Memory B cell (primary cell): ENCODE measurements around the gene STON1.

ENCODE experiments used
- ATAC-seq: fragments of 150-1000 bp; cut with Tn5 transposase; 2 replicates; pipeline ENCODE4 v1.10.0; 2021; ENCODE audit warnings: low read depth, mild to moderate bottlenecking, moderate library complexity
- DNase-seq, 2 donors: peaks; one replicate each; pipeline ENCODE4 v3.0.0; 2022; ENCODE audit warnings: low spot score in 2 of 2
- H3K27ac Mint-ChIP-seq: one replicate; pipeline ENCODE4 v1.8.0; 2022; ENCODE audit warnings: mild to moderate bottlenecking, moderate library complexity, mixed read lengths
- H3K27me3 Mint-ChIP-seq: one replicate; pipeline ENCODE4 v1.8.0; 2022; ENCODE audit warnings: mixed read lengths
- H3K36me3 Mint-ChIP-seq: one replicate; pipeline ENCODE4 v1.8.0; 2022; ENCODE audit warnings: mild to moderate bottlenecking, mixed read lengths
- H3K4me1 Mint-ChIP-seq: one replicate; pipeline ENCODE4 v1.8.0; 2022; ENCODE audit warnings: mixed read lengths
- H3K4me3 Mint-ChIP-seq: one replicate; pipeline ENCODE4 v1.8.0; 2022; ENCODE audit warnings: mild to moderate bottlenecking, moderate library complexity, mixed read lengths
- H3K9me3 Mint-ChIP-seq: one replicate; pipeline ENCODE4 v1.8.0; 2022; ENCODE audit warnings: mixed read lengths

STON1 gene, protein sequence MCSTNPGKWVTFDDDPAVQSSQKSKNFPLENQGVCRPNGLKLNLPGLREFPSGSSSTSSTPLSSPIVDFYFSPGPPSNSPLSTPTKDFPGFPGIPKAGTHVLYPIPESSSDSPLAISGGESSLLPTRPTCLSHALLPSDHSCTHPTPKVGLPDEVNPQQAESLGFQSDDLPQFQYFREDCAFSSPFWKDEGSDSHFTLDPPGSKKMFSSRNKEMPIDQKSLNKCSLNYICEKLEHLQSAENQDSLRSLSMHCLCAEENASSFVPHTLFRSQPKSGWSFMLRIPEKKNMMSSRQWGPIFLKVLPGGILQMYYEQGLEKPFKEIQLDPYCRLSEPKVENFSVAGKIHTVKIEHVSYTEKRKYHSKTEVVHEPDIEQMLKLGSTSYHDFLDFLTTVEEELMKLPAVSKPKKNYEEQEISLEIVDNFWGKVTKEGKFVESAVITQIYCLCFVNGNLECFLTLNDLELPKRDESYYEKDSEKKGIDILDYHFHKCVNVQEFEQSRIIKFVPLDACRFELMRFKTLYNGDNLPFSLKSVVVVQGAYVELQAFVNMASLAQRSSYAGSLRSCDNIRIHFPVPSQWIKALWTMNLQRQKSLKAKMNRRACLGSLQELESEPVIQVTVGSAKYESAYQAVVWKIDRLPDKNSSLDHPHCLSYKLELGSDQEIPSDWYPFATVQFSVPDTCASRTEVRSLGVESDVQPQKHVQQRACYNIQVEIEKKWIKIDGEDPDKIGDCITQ

DNA sequence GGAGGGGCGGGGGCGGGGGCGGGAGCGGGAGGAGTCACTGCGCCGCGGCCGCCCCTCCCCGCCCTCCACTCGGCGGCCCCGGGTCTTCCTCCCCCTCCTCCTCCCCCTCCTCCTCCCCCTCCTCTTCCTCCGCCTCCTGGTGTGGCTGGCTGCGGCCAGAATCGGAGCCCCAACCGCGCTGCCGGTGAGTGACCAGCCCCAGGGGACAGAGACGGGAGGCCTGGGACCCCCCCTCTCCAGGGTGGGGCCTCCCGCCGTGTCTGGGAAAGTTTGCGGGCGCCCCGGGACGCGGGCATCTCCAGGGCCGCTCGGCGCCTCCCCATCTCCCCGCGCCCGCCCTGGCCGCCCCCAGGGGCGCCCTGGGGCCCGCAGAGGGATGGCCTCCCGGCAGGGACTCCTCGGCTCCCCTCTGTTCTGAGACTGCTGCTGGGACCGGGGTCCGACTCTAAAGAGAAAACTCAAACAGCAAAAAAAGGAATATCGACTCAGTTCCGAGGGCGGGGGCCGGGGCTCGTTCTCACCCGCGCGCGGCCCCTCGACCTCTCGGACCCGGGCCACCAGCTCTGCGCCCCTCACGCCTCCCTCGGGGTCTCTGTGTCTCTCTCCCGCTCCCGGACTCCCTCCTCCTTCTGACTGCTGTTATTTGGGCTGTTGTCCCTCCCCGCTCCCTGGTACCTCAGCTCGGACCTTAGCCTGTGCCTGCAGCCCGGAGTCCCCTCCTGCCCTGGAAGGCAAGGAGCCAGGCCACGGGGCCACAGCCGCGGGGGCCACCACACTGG, at the start of gene STON1:
TSS of gene STON1 (plus strand) at position 122 of the 779 bp plus-strand sequence. CDS start 50,480 bp downstream, outside the sequence.
- peak within 1 kb of the TSS; percentile 75 for H3K27ac Mint-ChIP-seq
- peaks cover 14% of the 10 kb centered on the region for H3K4me1 Mint-ChIP-seq
- ATAC-seq (peak; percentile 71), DNase-seq (peak; percentile 3 to 24)
- H3K4me3 Mint-ChIP-seq, result peak within 1 kb of the TSS; percentile 97
- H3K36me3 Mint-ChIP-seq, result peaks cover 3% of the 10 kb centered on the region
- no peaks in the 10 kb centered on the region for H3K9me3 Mint-ChIP-seq
- peaks cover 11% of the 10 kb centered on the region for H3K27me3 Mint-ChIP-seq

DNA sequence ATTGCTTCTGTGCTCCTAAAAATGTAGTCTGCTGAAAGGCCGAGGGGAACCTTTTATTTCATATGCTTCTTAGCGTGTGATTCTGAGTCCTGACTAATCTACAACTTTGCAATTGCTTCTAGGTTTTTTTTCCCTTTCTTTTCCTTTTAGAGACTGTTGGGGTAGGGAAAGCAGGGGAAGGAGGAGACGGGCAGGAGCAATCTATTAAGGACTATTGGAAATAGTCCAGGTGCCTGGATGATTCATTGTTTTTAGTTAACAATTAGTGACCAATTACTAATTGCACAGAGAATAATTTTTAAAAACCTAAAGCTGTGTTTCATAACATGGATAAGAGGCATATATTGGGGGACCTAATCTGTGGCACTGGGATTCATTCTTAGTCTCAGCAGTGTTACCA, 49.4 kb upstream of the STON1 start:
- Mint-ChIP-seq H3K36me3 (peaks cover 20% of the 10 kb centered on the region), H3K27ac (no peak overlapping the region), H3K4me1 (no peaks in the 10 kb centered on the region)

DNA sequence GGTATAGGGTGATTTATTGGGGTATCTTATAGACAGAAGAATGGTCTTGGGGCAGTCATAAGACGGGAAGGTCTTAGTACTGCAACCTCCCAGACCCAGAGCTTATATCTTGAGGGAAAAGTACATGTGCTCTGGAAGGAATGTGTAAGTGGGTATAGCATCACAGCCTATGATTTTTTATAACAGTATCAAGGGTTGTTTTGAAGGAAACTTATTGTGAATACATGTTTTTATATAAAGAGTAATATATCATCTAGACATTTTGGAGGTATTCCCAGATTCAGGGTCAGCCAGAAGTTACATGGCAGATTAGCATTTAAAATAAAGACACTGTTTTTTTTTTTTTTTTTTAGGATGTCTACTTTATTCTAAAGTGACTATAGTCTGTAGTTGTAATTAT, 47.6 kb upstream of the STON1 start:
- Mint-ChIP-seq H3K36me3 (peaks cover 22% of the 10 kb centered on the region), H3K9me3 (no peaks in the 10 kb centered on the region), H3K4me1 (no peaks in the 10 kb centered on the region), H3K4me3 (no peak overlapping the region), H3K27me3 (no peaks in the 10 kb centered on the region), H3K27ac (no peak overlapping the region)
- ATAC-seq, result no peak
- no peak for DNase-seq

More for the DNA sequence above, 49.4 kb upstream of the STON1 start:
- ATAC-seq, result no peak
- Mint-ChIP-seq H3K9me3 (no peaks in the 10 kb centered on the region), H3K4me3 (no peak overlapping the region), H3K27me3 (no peaks in the 10 kb centered on the region)
- no peak for DNase-seq

DNA sequence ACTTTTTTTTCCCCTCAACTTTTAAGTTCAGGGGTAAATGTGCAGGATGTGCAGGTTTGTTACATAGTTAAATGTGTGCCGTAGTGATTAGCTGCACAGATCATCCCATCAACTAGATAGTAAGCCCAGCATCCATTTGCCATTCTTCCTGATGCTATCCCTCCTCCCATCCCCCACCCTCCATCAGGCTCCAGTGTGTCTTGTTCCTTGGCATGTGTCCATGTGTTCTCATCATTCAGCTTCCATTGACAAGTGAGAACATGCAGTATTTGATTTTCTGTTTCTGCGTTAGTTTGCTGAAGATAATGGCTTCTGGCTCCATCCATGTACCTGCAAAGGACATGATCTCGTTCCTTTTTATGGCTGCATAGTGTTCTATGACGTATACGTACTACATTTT, 47.2 kb upstream of the STON1 start:
- Mint-ChIP-seq H3K4me1 (no peaks in the 10 kb centered on the region), H3K4me3 (no peak overlapping the region), H3K27me3 (no peaks in the 10 kb centered on the region), H3K27ac (no peak overlapping the region), H3K9me3 (no peaks in the 10 kb centered on the region), H3K36me3 (peaks cover 20% of the 10 kb centered on the region)
- ATAC-seq (no peak), DNase-seq (no peak)

DNA sequence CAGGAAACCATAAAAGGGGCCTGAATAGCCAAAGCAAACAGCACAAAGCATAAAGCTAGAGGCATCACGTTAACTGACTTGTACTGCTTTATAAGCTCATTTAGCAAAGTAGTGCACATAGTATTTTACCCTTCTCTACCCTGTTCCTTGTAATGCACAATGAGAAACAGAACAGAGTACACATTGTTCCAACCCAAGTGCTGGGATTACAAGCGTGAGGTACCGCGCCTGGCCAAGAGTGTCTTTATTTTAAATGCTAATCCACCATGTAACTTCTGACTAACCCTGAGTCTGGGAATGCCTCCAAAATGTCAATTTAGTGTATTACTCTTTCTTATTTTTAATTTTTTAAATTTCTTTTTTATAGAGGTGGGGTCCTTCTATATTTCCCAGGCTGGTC, 46.4 kb upstream of the STON1 start:
- ATAC-seq, result no peak
- Mint-ChIP-seq H3K27ac (no peak overlapping the region), H3K36me3 (peaks cover 19% of the 10 kb centered on the region), H3K4me1 (no peaks in the 10 kb centered on the region), H3K4me3 (no peak overlapping the region), H3K9me3 (no peaks in the 10 kb centered on the region), H3K27me3 (no peaks in the 10 kb centered on the region)
- no peak for DNase-seq

DNA sequence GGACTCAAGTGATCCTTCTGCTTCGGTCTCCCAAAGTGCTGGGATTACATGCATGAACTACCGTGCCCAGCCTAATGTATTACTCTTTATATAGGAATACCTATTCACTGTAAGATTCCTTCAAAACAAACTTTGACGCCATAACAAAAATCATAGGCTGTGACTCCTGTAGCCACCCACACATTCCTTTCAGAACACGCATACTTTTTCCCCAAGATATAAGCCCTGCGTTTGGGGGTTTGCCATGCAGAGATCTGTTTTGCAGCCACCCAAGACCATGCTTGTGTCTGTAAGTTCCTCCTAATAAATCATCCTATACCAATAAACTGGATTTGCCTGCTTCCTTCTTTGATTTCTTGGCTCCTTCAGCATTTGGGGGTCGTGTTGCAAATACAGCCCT, 46.0 kb upstream of the STON1 start:
- Mint-ChIP-seq H3K27ac (no peak overlapping the region), H3K4me3 (no peak overlapping the region), H3K27me3 (no peaks in the 10 kb centered on the region), H3K4me1 (no peaks in the 10 kb centered on the region), H3K36me3 (peaks cover 19% of the 10 kb centered on the region), H3K9me3 (no peaks in the 10 kb centered on the region)
- ATAC-seq, result no peak
- no peak for DNase-seq

DNA sequence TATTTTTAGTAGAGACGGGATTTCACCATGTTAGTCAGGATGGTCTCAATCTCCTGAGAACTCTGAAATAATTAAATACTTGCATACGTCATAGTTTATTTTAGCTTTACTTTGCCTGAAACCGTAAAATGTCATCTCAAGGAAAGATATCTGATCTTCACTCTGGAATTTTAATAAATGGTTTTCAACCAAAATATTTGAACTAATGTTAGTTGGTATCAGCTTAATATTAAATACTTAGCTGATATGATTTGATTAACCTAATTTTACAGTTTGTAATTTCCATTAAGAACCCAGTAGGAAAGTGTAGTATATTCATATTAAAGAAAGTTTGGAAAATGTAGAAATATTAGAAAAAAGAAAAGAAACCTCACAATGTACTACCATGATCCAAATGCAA, 41.4 kb upstream of the STON1 start:
- Mint-ChIP-seq H3K4me1 (no peaks in the 10 kb centered on the region), H3K27me3 (no peaks in the 10 kb centered on the region), H3K9me3 (no peaks in the 10 kb centered on the region), H3K27ac (no peak overlapping the region), H3K36me3 (peaks cover 17% of the 10 kb centered on the region), H3K4me3 (no peak overlapping the region)
- ATAC-seq (no peak), DNase-seq (no peak)

DNA sequence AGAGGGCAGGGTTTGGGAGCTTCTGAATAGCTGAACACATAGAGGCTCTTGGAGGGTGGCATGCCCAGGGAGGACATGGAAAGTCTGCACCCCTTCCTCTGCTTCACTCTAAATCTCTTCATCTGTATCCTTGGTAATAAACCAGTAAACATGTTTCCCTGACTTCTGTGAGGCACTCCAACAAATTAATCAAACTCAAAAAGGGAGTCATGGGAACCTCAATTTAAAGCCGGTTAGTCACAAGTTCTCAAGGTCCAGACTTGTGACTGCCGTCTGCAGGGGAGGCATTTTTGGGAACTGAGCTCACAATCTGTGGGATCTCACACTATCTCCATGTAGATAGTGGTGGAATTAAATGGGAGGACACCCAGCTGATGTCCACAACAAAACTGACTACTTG, 33.1 kb upstream of the STON1 start:
- peaks cover 37% of the 10 kb centered on the region for H3K36me3 Mint-ChIP-seq
- H3K27me3 Mint-ChIP-seq, result no peaks in the 10 kb centered on the region
- no peaks in the 10 kb centered on the region for H3K4me1 Mint-ChIP-seq
- ATAC-seq (no peak), DNase-seq (no peak)
- H3K27ac Mint-ChIP-seq, result peak overlapping the region; percentile 24
- no peaks in the 10 kb centered on the region for H3K9me3 Mint-ChIP-seq
- H3K4me3 Mint-ChIP-seq, result no peak overlapping the region

DNA sequence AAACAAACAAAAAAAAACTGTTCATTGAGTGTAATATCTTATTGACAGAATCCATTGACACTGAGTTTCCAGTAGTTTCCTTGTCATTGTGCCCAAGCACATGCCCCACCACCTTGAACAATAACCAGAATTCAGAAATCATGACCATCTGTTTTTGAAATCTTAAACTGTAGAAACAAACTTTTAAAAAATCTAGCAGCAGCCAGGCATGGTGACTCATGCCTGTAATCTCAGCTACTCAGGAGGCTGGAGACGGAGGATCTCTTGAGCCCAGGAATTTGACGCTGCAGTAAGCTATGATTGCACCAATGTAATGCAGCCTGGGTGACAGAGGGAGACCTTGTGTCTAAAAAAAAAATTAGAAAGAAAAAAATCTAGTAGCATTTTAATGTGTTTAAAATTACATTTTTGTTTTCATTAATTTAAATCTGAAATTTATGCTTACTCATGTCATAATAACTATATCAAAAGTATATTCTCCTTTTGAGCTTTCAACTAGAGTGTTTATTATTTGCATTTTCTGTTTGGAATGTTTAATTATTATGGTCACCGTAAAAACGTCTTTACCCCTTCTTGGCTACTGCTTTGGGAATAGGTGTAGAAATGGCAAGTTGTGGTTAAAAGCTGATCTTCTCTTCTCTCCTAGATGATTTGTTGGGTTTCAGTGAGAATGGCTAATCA, 25.2 kb upstream of the STON1 start:
- Mint-ChIP-seq H3K36me3 (peaks cover 43% of the 10 kb centered on the region), H3K4me1 (no peaks in the 10 kb centered on the region)

DNA sequence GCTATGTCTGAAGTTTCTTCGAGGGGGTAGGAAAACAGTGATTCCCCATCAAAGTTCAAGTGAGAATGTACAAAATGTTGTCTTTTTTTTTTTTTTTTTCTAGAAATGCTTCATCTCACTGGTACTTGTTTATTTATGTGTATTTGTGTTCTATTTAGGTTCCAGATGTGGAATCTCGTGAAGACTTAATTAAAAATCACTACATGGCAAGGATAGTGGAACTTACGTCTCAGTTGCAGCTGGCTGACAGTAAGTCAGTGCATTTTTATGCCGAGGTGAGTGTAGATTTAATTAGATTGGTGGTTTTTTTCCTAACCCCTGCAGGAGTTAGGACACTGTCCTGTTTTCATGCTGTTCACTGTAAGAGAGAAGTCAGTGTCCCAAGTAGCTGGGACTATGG, 22.8 kb upstream of the STON1 start:
- Mint-ChIP-seq H3K4me1 (no peaks in the 10 kb centered on the region), H3K4me3 (no peak overlapping the region), H3K27me3 (no peaks in the 10 kb centered on the region), H3K36me3 (peaks cover 44% of the 10 kb centered on the region), H3K9me3 (no peaks in the 10 kb centered on the region), H3K27ac (no peak overlapping the region)
- no peak for ATAC-seq
- no peak for DNase-seq

More for the DNA sequence above, 25.2 kb upstream of the STON1 start:
- Mint-ChIP-seq H3K4me3 (no peak overlapping the region), H3K27me3 (no peaks in the 10 kb centered on the region), H3K9me3 (no peaks in the 10 kb centered on the region), H3K27ac (no peak overlapping the region)
- ATAC-seq (no peak), DNase-seq (no peak)

DNA sequence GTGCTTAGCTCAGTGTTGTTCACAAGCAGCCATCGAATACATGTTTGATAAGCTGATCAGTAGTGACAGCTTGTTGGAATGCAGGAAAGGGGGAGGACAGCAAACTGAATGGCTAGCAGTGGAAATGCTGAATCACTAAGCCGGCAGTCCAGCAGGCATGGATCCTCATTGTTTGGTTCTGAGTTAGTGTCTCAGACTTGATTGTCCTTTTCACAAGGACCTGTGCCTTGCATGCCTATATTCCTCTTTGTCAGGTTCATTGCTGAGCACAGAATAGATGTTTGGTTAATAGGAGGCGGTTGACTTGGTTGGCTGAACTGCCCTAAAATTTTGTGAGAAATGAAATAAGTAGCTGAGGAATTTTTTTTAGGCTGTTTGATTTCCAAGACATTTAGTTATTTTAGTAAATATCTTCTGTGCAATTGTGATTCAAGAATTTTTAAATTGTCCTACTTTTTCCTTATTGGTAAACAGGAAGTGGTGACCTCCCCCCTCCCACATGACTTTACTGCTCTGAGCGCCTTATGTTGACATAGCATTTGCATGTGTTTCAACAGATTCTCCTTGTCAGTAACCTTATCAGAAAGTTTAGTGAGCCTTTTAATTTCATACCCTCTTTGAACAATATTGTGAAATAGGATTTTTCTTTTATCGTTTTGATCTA, 21.4 kb upstream of the STON1 start:
- DNase-seq (no peak), ATAC-seq (no peak)
- Mint-ChIP-seq H3K27me3 (no peaks in the 10 kb centered on the region), H3K9me3 (no peaks in the 10 kb centered on the region), H3K36me3 (peaks cover 47% of the 10 kb centered on the region), H3K4me3 (no peak overlapping the region), H3K4me1 (no peaks in the 10 kb centered on the region), H3K27ac (no peak overlapping the region)

DNA sequence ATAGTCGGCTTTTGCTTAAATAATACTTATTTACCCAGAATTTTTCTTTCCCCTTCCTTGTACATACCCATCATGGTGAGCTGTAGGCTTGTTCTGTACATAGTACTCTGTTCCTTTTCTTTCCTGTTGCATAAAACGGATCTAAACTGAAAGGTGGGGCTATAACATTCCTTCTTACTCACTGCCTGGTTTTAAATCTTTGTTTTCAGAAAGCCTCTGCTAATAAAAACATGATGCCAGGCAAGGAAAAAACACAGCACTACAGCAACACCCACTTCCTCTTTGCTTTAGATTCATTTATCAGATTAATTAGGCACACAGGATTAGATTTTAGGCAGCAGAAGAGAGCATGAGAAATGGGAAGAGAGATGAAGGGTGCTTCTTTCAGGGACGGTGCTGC, 19.6 kb upstream of the STON1 start:
- ATAC-seq (no peak), DNase-seq (no peak)
- H3K36me3 Mint-ChIP-seq, result peaks cover 47% of the 10 kb centered on the region
- no peaks in the 10 kb centered on the region for H3K27me3 Mint-ChIP-seq
- peak overlapping the region; percentile 71 for H3K27ac Mint-ChIP-seq
- H3K4me1 Mint-ChIP-seq, result no peaks in the 10 kb centered on the region
- no peak overlapping the region for H3K4me3 Mint-ChIP-seq
- H3K9me3 Mint-ChIP-seq, result no peaks in the 10 kb centered on the region

DNA sequence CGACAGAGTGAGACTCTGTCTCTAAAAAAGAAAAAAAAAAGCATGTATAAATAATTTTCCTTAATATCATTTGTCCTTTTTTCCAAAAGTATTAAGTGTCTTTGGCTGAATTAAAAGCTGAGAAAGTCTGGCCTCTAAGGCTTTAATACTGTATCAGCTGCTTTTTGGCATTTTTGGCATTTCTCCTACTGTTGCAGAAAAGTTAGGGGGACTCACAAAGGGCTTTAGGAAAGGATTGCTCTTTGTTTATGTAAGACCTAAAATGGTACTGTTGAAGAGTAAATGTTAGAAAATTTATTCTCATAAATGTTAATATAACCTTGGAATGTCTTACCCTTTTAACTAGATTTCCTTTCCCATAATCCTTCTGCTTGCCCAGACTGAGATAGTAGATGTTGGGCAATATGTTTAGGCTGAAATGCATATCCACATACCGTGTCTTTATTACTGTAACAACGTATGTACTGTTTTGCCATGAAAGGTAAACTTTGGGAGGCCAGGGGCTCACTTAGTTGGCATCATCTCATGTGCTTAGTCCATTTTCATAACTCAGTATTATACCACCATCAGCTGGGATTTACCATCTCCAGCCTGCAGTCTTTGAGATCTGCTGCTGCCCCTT, 18.0 kb upstream of the STON1 start:
- Mint-ChIP-seq H3K36me3 (peaks cover 49% of the 10 kb centered on the region), H3K4me3 (no peak overlapping the region), H3K27ac (no peak overlapping the region)

More for the DNA sequence above, 18.0 kb upstream of the STON1 start:
- H3K27me3 Mint-ChIP-seq, result no peaks in the 10 kb centered on the region
- ATAC-seq (no peak), DNase-seq (no peak)
- H3K4me1 Mint-ChIP-seq, result no peaks in the 10 kb centered on the region
- no peaks in the 10 kb centered on the region for H3K9me3 Mint-ChIP-seq
